ENCODE measurements around the gene MAGEA8.

The MAGEA8 gene

DNA sequence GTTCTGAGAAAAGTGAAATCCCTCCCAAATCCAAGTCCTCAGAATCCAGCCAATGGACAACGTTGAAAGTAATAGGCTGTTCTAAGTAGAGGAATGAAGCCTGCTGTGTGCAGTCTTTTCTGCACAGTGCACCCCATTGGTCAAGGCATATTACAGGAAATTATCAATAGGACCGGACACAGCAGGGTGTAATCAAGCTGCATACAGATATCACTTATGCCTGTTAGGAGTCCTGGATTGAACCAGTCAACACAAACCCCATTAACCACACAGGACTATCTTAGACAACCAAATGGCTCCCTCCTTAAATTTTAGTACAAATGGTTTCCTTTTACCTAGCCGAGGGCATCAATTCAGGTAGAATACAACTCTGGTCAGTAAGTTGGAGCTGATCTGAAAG is 34.2 kb upstream of the MAGEA8 start:
- TF ChIP-seq, protein P1, sequence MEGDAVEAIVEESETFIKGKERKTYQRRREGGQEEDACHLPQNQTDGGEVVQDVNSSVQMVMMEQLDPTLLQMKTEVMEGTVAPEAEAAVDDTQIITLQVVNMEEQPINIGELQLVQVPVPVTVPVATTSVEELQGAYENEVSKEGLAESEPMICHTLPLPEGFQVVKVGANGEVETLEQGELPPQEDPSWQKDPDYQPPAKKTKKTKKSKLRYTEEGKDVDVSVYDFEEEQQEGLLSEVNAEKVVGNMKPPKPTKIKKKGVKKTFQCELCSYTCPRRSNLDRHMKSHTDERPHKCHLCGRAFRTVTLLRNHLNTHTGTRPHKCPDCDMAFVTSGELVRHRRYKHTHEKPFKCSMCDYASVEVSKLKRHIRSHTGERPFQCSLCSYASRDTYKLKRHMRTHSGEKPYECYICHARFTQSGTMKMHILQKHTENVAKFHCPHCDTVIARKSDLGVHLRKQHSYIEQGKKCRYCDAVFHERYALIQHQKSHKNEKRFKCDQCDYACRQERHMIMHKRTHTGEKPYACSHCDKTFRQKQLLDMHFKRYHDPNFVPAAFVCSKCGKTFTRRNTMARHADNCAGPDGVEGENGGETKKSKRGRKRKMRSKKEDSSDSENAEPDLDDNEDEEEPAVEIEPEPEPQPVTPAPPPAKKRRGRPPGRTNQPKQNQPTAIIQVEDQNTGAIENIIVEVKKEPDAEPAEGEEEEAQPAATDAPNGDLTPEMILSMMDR (IDR thresholded peaks at IDR 0.05; ENCODE audit: low read depth, low read length, missing control alignments), result no peak
- in situ Hi-C loops (cut with HindIII; ENCODE audit: low sequenced_read_pairs), result no loop called here
- no peak overlapping the region for H3K4me3 ChIP-seq (ENCODE audit: low read depth, low read length)
- no peak for DNase-seq (ENCODE audit: low read depth)

GRCh38 chrX:149848855-149849254 is 32.1 kb upstream of the MAGEA8 start:
- no peak overlapping the region for H3K4me3 ChIP-seq (ENCODE audit: low read depth, low read length)
- DNase-seq (ENCODE audit: low read depth), result no peak
- in situ Hi-C loops (cut with HindIII; ENCODE audit: low sequenced_read_pairs), result no loop called here
- TF ChIP-seq, protein P1 (IDR thresholded peaks at IDR 0.05; ENCODE audit: low read depth, low read length, missing control alignments), result no peak

DNA sequence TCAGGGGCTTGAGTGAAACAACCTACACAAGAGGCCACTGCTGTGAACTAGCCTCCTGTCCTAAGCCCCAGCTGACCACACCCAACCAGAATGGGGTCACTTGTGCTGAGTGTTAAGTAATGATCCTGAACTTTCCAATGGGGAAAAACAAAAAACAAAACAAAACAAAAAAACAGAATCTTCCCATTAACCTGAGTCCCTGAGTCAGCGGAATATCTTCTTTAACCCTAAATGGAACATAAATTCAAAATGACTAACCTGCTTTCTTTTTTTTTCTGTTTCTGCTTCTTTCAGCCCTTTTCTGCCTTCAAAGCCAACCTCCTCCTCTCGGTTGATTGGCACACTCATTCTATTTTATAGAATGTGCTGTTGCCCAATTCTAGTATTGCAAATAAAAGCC is 31.2 kb upstream of the MAGEA8 start:
- TF ChIP-seq, protein P1 (IDR thresholded peaks at IDR 0.05; ENCODE audit: low read depth, low read length, missing control alignments), result no peak
- DNase-seq (ENCODE audit: low read depth), result no peak
- in situ Hi-C loops (cut with HindIII; ENCODE audit: low sequenced_read_pairs), result no loop called here
- no peak overlapping the region for H3K4me3 ChIP-seq (ENCODE audit: low read depth, low read length)

- DNase-seq (ENCODE audit: low read depth), result no peak
- in situ Hi-C loops (cut with HindIII; ENCODE audit: low sequenced_read_pairs), result no loop called here
- TF ChIP-seq, protein P1 (IDR thresholded peaks at IDR 0.05; ENCODE audit: low read depth, low read length, missing control alignments), result no peak
- H3K4me3 ChIP-seq (ENCODE audit: low read depth, low read length), result no peak overlapping the region
These were observed 29.1 kb upstream of the MAGEA8 start for GRCh38 chrX:149851864-149852263.

GRCh38 chrX:149853925-149854324 is 27.1 kb upstream of the MAGEA8 start:
- TF ChIP-seq, protein P1 (IDR thresholded peaks at IDR 0.05; ENCODE audit: low read depth, low read length, missing control alignments), result no peak
- in situ Hi-C loops (cut with HindIII; ENCODE audit: low sequenced_read_pairs), result no loop called here
- H3K4me3 ChIP-seq (ENCODE audit: low read depth, low read length), result no peak overlapping the region
- no peak for DNase-seq (ENCODE audit: low read depth)

DNA sequence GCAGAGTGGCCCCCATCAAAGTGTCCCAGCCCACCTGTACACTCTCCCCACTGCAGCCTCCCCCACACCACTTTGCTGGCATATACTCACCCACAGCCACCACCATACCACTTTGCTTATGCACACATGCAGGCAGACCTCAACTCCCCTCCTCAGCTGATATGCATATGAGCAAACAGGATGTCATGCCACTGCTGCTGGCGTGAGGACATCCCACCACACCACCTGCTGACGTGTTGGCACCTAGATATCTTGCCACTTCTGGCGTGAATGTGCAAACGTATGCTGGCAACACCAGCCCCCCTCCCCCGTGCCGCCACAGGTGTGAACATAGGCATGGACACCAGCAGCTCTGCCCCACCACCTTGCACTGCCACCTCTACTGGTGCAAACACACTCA is 22.4 kb upstream of the MAGEA8 start:
- H3K4me3 ChIP-seq (ENCODE audit: low read depth, low read length), result no peak overlapping the region
- in situ Hi-C loops (cut with HindIII; ENCODE audit: low sequenced_read_pairs), result no loop called here
- TF ChIP-seq, protein P1 (IDR thresholded peaks at IDR 0.05; ENCODE audit: low read depth, low read length, missing control alignments), result no peak
- no peak for DNase-seq (ENCODE audit: low read depth)

DNA sequence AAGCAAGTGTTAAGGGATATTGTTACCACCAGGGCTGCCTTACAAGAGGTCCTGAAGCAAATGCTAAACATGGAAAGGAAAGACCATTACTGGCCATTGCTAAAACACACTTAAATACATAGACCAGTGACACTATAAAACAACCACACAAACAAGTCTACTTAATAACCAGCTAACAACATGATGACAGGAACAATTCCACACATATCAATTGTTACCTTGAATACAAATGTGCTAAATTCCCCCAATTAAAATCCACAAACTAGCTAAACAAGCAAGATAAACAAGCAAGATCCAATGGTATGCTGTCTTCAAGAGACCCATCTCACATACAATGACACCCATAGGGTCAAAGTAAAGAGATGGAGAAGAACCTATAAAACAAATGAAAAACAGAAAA is 20.5 kb upstream of the MAGEA8 start:
- in situ Hi-C loops (cut with HindIII; ENCODE audit: low sequenced_read_pairs), result no loop called here
- no peak for DNase-seq (ENCODE audit: low read depth)
- TF ChIP-seq, protein P1 (IDR thresholded peaks at IDR 0.05; ENCODE audit: low read depth, low read length, missing control alignments), result no peak
- H3K4me3 ChIP-seq (ENCODE audit: low read depth, low read length), result no peak overlapping the region

Data from astrocyte of the cerebellum (primary cell).